ENCODE measurements around the gene AFP. TPM values are rescaled to one million over a fixed set of nuclear protein-coding genes. Genes with fewer than 3 reads are reported as not detected.

AFP gene
- total and polyA plus RNA-seq, 2 of the 8 experiments (the other 6 are each of a cell fraction or from before 2014, with no cell fraction given), result 6.1 to 10.4 TPM

GRCh38 chr4:73479323-73479722, 43.3 kb downstream of the AFP start (continued):
- TF ChIP-seq, protein P1, sequence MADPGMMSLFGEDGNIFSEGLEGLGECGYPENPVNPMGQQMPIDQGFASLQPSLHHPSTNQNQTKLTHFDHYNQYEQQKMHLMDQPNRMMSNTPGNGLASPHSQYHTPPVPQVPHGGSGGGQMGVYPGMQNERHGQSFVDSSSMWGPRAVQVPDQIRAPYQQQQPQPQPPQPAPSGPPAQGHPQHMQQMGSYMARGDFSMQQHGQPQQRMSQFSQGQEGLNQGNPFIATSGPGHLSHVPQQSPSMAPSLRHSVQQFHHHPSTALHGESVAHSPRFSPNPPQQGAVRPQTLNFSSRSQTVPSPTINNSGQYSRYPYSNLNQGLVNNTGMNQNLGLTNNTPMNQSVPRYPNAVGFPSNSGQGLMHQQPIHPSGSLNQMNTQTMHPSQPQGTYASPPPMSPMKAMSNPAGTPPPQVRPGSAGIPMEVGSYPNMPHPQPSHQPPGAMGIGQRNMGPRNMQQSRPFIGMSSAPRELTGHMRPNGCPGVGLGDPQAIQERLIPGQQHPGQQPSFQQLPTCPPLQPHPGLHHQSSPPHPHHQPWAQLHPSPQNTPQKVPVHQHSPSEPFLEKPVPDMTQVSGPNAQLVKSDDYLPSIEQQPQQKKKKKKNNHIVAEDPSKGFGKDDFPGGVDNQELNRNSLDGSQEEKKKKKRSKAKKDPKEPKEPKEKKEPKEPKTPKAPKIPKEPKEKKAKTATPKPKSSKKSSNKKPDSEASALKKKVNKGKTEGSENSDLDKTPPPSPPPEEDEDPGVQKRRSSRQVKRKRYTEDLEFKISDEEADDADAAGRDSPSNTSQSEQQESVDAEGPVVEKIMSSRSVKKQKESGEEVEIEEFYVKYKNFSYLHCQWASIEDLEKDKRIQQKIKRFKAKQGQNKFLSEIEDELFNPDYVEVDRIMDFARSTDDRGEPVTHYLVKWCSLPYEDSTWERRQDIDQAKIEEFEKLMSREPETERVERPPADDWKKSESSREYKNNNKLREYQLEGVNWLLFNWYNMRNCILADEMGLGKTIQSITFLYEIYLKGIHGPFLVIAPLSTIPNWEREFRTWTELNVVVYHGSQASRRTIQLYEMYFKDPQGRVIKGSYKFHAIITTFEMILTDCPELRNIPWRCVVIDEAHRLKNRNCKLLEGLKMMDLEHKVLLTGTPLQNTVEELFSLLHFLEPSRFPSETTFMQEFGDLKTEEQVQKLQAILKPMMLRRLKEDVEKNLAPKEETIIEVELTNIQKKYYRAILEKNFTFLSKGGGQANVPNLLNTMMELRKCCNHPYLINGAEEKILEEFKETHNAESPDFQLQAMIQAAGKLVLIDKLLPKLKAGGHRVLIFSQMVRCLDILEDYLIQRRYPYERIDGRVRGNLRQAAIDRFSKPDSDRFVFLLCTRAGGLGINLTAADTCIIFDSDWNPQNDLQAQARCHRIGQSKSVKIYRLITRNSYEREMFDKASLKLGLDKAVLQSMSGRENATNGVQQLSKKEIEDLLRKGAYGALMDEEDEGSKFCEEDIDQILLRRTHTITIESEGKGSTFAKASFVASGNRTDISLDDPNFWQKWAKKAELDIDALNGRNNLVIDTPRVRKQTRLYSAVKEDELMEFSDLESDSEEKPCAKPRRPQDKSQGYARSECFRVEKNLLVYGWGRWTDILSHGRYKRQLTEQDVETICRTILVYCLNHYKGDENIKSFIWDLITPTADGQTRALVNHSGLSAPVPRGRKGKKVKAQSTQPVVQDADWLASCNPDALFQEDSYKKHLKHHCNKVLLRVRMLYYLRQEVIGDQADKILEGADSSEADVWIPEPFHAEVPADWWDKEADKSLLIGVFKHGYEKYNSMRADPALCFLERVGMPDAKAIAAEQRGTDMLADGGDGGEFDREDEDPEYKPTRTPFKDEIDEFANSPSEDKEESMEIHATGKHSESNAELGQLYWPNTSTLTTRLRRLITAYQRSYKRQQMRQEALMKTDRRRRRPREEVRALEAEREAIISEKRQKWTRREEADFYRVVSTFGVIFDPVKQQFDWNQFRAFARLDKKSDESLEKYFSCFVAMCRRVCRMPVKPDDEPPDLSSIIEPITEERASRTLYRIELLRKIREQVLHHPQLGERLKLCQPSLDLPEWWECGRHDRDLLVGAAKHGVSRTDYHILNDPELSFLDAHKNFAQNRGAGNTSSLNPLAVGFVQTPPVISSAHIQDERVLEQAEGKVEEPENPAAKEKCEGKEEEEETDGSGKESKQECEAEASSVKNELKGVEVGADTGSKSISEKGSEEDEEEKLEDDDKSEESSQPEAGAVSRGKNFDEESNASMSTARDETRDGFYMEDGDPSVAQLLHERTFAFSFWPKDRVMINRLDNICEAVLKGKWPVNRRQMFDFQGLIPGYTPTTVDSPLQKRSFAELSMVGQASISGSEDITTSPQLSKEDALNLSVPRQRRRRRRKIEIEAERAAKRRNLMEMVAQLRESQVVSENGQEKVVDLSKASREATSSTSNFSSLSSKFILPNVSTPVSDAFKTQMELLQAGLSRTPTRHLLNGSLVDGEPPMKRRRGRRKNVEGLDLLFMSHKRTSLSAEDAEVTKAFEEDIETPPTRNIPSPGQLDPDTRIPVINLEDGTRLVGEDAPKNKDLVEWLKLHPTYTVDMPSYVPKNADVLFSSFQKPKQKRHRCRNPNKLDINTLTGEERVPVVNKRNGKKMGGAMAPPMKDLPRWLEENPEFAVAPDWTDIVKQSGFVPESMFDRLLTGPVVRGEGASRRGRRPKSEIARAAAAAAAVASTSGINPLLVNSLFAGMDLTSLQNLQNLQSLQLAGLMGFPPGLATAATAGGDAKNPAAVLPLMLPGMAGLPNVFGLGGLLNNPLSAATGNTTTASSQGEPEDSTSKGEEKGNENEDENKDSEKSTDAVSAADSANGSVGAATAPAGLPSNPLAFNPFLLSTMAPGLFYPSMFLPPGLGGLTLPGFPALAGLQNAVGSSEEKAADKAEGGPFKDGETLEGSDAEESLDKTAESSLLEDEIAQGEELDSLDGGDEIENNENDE (IDR thresholded peaks at IDR 0.05; ENCODE audit: insufficient replicate concordance, low read length), result no peak
- TF ChIP-seq POU5F1 (IDR thresholded peaks at IDR 0.05; ENCODE audit: low read depth, low read length) (no peak), CBX8 (IDR thresholded peaks at IDR 0.05; ENCODE audit: borderline replicate concordance, low read depth, low read length) (no peak), HDAC6 (IDR thresholded peaks at IDR 0.05; ENCODE audit: low read depth, low read length) (no peak), YY1 (IDR thresholded peaks at IDR 0.05; ENCODE audit: low read depth, low read length) (no peak), SIRT6 (IDR thresholded peaks at IDR 0.05; ENCODE audit: low read length) (no peak), SIN3A (conservative IDR thresholded peaks at IDR 0.05 in 1 of 2, IDR thresholded peaks at IDR 0.05 in 1 of 2; ENCODE audit: low read depth in 1 of 2, low read length in 2 of 2) (no peak)
